CD4-positive, CD25-positive, alpha-beta regulatory T cell (primary cell): ENCODE results near the gene IFIT1B. TPM values are rescaled to one million over a fixed set of nuclear protein-coding genes. Genes with fewer than 3 reads are reported as not detected.

Experiments used
- ATAC-seq, 2 donors: fragments of 150-1000 bp; cut with Tn5 transposase; one replicate each; pipeline ENCODE4 v1.10.0; 2021; ENCODE audit warnings: low read depth in 2 of 2, moderate number of reproducible peaks in 2 of 2, moderate library complexity in 1 of 2
- DNase-seq, 3 donors: peaks; one replicate each; pipeline versions ENCODE4 v3.0.0 to v3.0.0-alpha.2; 2012 to 2022; ENCODE audit warnings: mixed read lengths in 1 of 3
- H3K27ac ChIP-seq: one replicate; pipeline ENCODE4 v1.7.0; 2013; ENCODE audit warnings: mild to moderate bottlenecking, low read length; ENCODE audit not compliant: insufficient read depth, poor library complexity, severe bottlenecking
- H3K27me3 ChIP-seq: one replicate; pipeline ENCODE4 v1.7.0; 2013; ENCODE audit warnings: low read length; ENCODE audit not compliant: control insufficient read depth, insufficient read depth
- H3K36me3 ChIP-seq: one replicate; pipeline ENCODE4 v1.7.0; 2013; ENCODE audit warnings: mild to moderate bottlenecking, low read length, moderate library complexity; ENCODE audit not compliant: control insufficient read depth, insufficient read depth
- H3K4me1 ChIP-seq: 2 replicates; pipeline ENCODE4 v1.7.0; 2013; ENCODE audit warnings: mild to moderate bottlenecking, low read length; ENCODE audit not compliant: insufficient read depth, control insufficient read depth, poor library complexity, severe bottlenecking
- H3K4me3 ChIP-seq: one replicate; pipeline ENCODE4 v1.7.0; 2013; ENCODE audit warnings: low read depth, mild to moderate bottlenecking, low read length, moderate library complexity
- H3K9me3 ChIP-seq, 2 experiments: 1 replicate in 1 of 2; 2 replicates in 1 of 2; pipeline ENCODE4 v1.7.0; 2013; ENCODE audit warnings: low read length in 2 of 2, mild to moderate bottlenecking in 1 of 2, moderate library complexity in 1 of 2; ENCODE audit not compliant: control insufficient read depth in 2 of 2
- H3K27ac Mint-ChIP-seq, 3 donors: one replicate each; pipeline ENCODE4 v1.8.0; 2020 to 2022; ENCODE audit warnings: mild to moderate bottlenecking in 3 of 3, mixed read lengths in 3 of 3, moderate library complexity in 2 of 3
- H3K27me3 Mint-ChIP-seq: one replicate; pipeline ENCODE4 v1.8.0; 2022; ENCODE audit warnings: mild to moderate bottlenecking, mixed read lengths
- H3K36me3 Mint-ChIP-seq: one replicate; pipeline ENCODE4 v1.8.0; 2020; ENCODE audit warnings: mixed read lengths
- H3K4me1 Mint-ChIP-seq, 4 donors: one replicate each; pipeline ENCODE4 v1.8.0; 2020 to 2022; ENCODE audit warnings: mixed read lengths in 4 of 4, mild to moderate bottlenecking in 1 of 4
- H3K4me3 Mint-ChIP-seq, 4 donors: one replicate each; pipeline ENCODE4 v1.8.0; 2020 to 2022; ENCODE audit warnings: mild to moderate bottlenecking in 4 of 4, mixed read lengths in 4 of 4, moderate library complexity in 3 of 4
- H3K9me3 Mint-ChIP-seq, 7 donors: one replicate each; pipeline ENCODE4 v1.8.0; 2020 to 2022; ENCODE audit warnings: mixed read lengths in 7 of 7, mild to moderate bottlenecking in 3 of 7, moderate library complexity in 2 of 7
- polyA plus RNA-seq, 4 donors: library from polyadenylated mRNA; unstranded; fragments of 300-500 nt; fragmentation: Illumina TruSeq; gene quantifications; one replicate each; pipeline ENCODE4 v1.2.3, GENCODE V29; 2021
- total RNA-seq: library from RNA; stranded (reverse); gene quantifications from one replicate; pipeline ENCODE4 v1.2.3, GENCODE V29; 2022

IFIT1B gene
- total and polyA plus RNA-seq, 5 donors from 2014 or later: 0.08 TPM; not detected in 4

DNA sequence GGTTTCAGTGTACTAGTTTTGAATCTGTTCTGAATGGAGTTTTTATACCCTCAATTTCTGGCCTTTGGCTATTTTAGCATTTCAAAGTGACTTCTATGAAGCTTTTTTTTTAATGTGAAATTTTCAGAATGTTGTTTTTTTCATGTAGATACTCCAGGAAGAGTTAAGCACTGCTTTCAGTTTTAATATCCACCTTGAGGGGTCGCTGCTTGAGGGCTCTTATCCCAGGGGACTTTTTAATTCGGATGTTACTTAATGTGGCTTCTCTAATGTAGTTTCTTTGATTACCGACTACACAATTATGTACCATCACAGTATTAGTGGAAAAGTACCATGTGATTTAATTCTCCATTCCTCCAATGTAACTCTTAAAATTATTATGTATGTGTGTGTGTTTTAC is 41.7 kb downstream of the IFIT1B start:
- Histone ChIP-seq H3K27ac (peak overlapping the region; percentile 33), H3K9me3 (no peaks in the 10 kb centered on the region), H3K36me3 (peaks cover 31% of the 10 kb centered on the region), H3K4me1 (peaks cover 43% of the 10 kb centered on the region), H3K4me3 (peak overlapping the region; percentile 53), H3K27me3 (no peaks in the 10 kb centered on the region)
- Mint-ChIP-seq H3K4me1 (peaks cover 31 to 65% (median 51%) of the 10 kb centered on the region in 4 donors), H3K4me3 (peak overlapping the region; percentile 40 to 59 (median 49)), H3K27ac (no peak overlapping the region), H3K27me3 (no peaks in the 10 kb centered on the region), H3K36me3 (peaks cover 12% of the 10 kb centered on the region), H3K9me3 (no peaks in the 10 kb centered on the region)
- ATAC-seq (no peak), DNase-seq (peak in 2 of 3 donors; percentile 20 to 32)

- H3K27ac ChIP-seq: no peak overlapping the region
- peaks cover 34% of the 10 kb centered on the region for H3K4me1 ChIP-seq
- peak overlapping the region in 1 of 4 donors; percentile 13 for H3K4me3 Mint-ChIP-seq
- peaks cover 29 to 55% (median 46%) of the 10 kb centered on the region in 4 donors for H3K4me1 Mint-ChIP-seq
- H3K9me3 ChIP-seq: no peaks in the 10 kb centered on the region
- peak overlapping the region in 1 of 3 donors; percentile 6 for H3K27ac Mint-ChIP-seq
- H3K27me3 ChIP-seq: no peaks in the 10 kb centered on the region
- DNase-seq (no peak), ATAC-seq (no peak)
- H3K4me3 ChIP-seq: no peak overlapping the region
- no peaks in the 10 kb centered on the region for H3K9me3 Mint-ChIP-seq
- peaks cover 12% of the 10 kb centered on the region for H3K36me3 Mint-ChIP-seq
- peaks cover 31% of the 10 kb centered on the region for H3K36me3 ChIP-seq
- H3K27me3 Mint-ChIP-seq: no peaks in the 10 kb centered on the region
These were observed 43.2 kb downstream of the IFIT1B start for GRCh38 chr10:89421018-89421476.

- H3K36me3 ChIP-seq: peaks cover 12% of the 10 kb centered on the region
- no peak overlapping the region for H3K4me3 ChIP-seq
- Mint-ChIP-seq H3K4me1 (peaks cover 0 to 22% (median 19%) of the 10 kb centered on the region in 4 donors), H3K4me3 (peak overlapping the region in 1 of 4 donors; percentile 10), H3K9me3 (no peaks in the 10 kb centered on the region), H3K27me3 (peaks cover 15% of the 10 kb centered on the region), H3K36me3 (peaks cover 4% of the 10 kb centered on the region), H3K27ac (peak overlapping the region in 1 of 3 donors; percentile 25)
- no peak for ATAC-seq
- H3K27me3 ChIP-seq: peaks cover 6% of the 10 kb centered on the region
- H3K27ac ChIP-seq: no peak overlapping the region
- H3K9me3 ChIP-seq: no peaks in the 10 kb centered on the region
- no peak for DNase-seq
- no peaks in the 10 kb centered on the region for H3K4me1 ChIP-seq
These were observed 47.1 kb downstream of the IFIT1B start for GRCh38 chr10:89425000-89425399.

DNA sequence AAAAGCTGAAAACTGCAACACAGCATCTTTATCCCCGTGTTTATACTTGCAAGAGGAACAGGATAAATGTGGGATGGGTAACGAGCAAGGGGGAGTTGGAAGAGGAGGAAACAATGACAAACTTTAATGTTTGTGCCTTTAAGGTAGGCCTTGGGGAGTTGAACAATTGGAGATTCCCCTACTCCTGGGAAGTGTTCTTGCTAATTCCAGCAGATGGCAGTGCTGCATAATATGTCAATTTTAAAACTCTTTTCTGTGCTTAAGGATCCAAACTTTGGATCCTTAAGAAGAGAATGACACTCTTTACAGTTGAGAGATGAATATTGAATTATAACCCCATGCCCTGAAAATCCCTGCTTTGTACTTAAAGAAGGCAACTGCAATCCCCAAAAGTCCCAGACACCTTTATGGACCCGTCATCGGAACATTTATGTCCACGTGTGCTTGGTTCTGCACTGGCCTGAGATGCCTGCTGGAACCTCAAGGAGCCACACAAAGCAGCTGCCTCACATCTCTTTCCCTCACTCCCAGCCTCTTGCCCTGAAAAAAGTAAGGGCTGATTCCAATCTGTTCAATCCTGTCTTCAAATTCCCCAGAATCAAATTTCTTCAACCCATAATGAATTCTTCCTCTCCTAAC is 48.5 kb downstream of the IFIT1B start:
- Mint-ChIP-seq H3K36me3 (no peaks in the 10 kb centered on the region), H3K9me3 (no peaks in the 10 kb centered on the region), H3K27me3 (peaks cover 19% of the 10 kb centered on the region), H3K27ac (no peak overlapping the region), H3K4me1 (peaks cover 0 to 14% (median 9%) of the 10 kb centered on the region in 4 donors), H3K4me3 (peak overlapping the region in 1 of 4 donors; percentile 44)
- peak in 1 of 2 donors; percentile 34 for ATAC-seq
- Histone ChIP-seq H3K9me3 (no peaks in the 10 kb centered on the region), H3K4me3 (no peak overlapping the region), H3K27me3 (peaks cover 6% of the 10 kb centered on the region), H3K36me3 (peaks cover 5% of the 10 kb centered on the region), H3K4me1 (no peaks in the 10 kb centered on the region), H3K27ac (no peak overlapping the region)
- peak in 2 of 3 donors; percentile 15 to 51 for DNase-seq

- Histone ChIP-seq H3K4me1 (no peaks in the 10 kb centered on the region), H3K27ac (no peak overlapping the region), H3K9me3 (no peaks in the 10 kb centered on the region), H3K27me3 (peaks cover 7% of the 10 kb centered on the region), H3K36me3 (no peaks in the 10 kb centered on the region), H3K4me3 (no peak overlapping the region)
- Mint-ChIP-seq H3K4me1 (peaks cover 0 to 5% (median 4%) of the 10 kb centered on the region in 4 donors), H3K36me3 (no peaks in the 10 kb centered on the region), H3K27ac (no peak overlapping the region), H3K4me3 (no peak overlapping the region), H3K9me3 (no peaks in the 10 kb centered on the region), H3K27me3 (peaks cover 32% of the 10 kb centered on the region)
- ATAC-seq (no peak), DNase-seq (no peak)
These were observed 49.8 kb downstream of the IFIT1B start for GRCh38 chr10:89427629-89428028.

DNA sequence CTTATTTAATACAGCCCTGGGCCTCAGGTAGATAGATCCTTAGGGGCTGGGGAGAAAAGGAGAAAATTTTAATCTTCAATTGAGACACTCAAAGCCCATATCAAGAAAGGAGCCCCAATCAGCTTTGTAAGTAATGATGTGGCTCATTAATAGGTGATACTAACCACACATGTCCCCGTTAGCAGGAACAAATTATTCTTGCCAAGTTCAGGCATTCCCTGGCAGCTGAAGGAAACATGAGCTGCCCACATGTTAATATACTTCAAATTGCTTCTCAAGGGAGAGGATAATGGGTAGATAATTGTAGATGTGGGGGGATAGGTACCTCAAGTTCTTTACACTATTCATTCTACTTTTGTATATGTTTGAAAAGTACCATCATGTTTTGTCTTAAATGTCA is 51.0 kb downstream of the IFIT1B start:
- Mint-ChIP-seq H3K9me3 (no peaks in the 10 kb centered on the region), H3K4me3 (no peak overlapping the region)

DNA sequence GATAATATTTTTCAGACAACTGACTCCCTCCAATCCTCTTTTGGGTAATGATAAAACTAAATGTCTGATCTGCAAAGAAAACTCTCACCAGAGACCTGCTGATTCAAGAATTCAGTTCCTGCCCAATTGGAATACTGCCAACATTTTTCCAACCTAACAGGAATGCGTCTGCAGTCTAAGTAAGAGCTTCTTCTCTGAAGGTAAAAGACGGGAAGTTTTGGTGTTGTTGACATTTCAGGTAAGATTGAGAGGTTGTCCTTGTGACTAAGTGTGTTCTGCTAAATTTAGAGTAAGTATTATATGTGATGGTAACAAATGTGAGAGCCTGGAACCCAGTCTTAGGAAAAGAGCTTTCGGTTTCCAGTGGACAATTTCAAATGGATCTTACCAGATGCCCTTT is 54.1 kb downstream of the IFIT1B start:
- H3K36me3 Mint-ChIP-seq: no peaks in the 10 kb centered on the region
- H3K4me3 Mint-ChIP-seq: no peak overlapping the region
- Histone ChIP-seq H3K27me3 (peaks cover 27% of the 10 kb centered on the region), H3K4me1 (no peaks in the 10 kb centered on the region), H3K36me3 (no peaks in the 10 kb centered on the region), H3K4me3 (no peak overlapping the region), H3K27ac (no peak overlapping the region), H3K9me3 (no peaks in the 10 kb centered on the region)
- ATAC-seq: no peak
- H3K27ac Mint-ChIP-seq: no peak overlapping the region
- no peak for DNase-seq
- no peaks in the 10 kb centered on the region for H3K4me1 Mint-ChIP-seq
- no peaks in the 10 kb centered on the region for H3K9me3 Mint-ChIP-seq
- peaks cover 59% of the 10 kb centered on the region for H3K27me3 Mint-ChIP-seq

More for the DNA sequence above, 51.0 kb downstream of the IFIT1B start:
- ATAC-seq (no peak), DNase-seq (no peak)
- H3K27ac ChIP-seq: no peak overlapping the region
- no peaks in the 10 kb centered on the region for H3K36me3 ChIP-seq
- no peaks in the 10 kb centered on the region for H3K4me1 ChIP-seq
- H3K4me1 Mint-ChIP-seq: peaks cover 0 to 2% (median 0%) of the 10 kb centered on the region in 4 donors
- H3K4me3 ChIP-seq: no peak overlapping the region
- no peak overlapping the region for H3K27ac Mint-ChIP-seq
- H3K9me3 ChIP-seq: no peaks in the 10 kb centered on the region
- no peaks in the 10 kb centered on the region for H3K36me3 Mint-ChIP-seq
- H3K27me3 Mint-ChIP-seq: peaks cover 36% of the 10 kb centered on the region
- peaks cover 13% of the 10 kb centered on the region for H3K27me3 ChIP-seq
